ENCODE results near the gene CALML5. TPM values are rescaled to one million over a fixed set of nuclear protein-coding genes. Genes with fewer than 3 reads are reported as not detected.

The CALML5 gene
- total RNA-seq, 1 donor from 2014 or later = not detected

- Mint-ChIP-seq H3K4me3 (no peak overlapping the region), H3K4me1 (ENCODE audit: unreplicated experiment) (peaks cover 37% of the 10 kb centered on the region), H3K36me3 (no peaks in the 10 kb centered on the region), H3K27me3 (no peaks in the 10 kb centered on the region), H3K9me3 (no peaks in the 10 kb centered on the region), H3K27ac (no peak overlapping the region)
- no peak for DNase-seq (ENCODE audit: extremely low spot score, unreplicated experiment)
- no peak for TF ChIP-seq CTCF (conservative IDR thresholded peaks at IDR 0.05)
These were observed 428 bp downstream of the CALML5 start for GRCh38 chr10:5498791-5499492.

- H3K9me3 Mint-ChIP-seq = no peaks in the 10 kb centered on the region
- H3K36me3 Mint-ChIP-seq = no peaks in the 10 kb centered on the region
- H3K4me1 Mint-ChIP-seq (ENCODE audit: unreplicated experiment) = peaks cover 36% of the 10 kb centered on the region
- no peak for DNase-seq (ENCODE audit: extremely low spot score, unreplicated experiment)
- TF ChIP-seq CTCF (conservative IDR thresholded peaks at IDR 0.05) = no peak
- H3K4me3 Mint-ChIP-seq = no peak overlapping the region
- H3K27ac Mint-ChIP-seq = no peak overlapping the region
- no peaks in the 10 kb centered on the region for H3K27me3 Mint-ChIP-seq
These were observed 1.2 kb downstream of the CALML5 start for GRCh38 chr10:5497948-5498730.

GRCh38 chr10:5497289-5497688 lies 2.1 kb downstream of the CALML5 start:
- Mint-ChIP-seq H3K4me1 (ENCODE audit: unreplicated experiment) (peaks cover 29% of the 10 kb centered on the region), H3K9me3 (no peaks in the 10 kb centered on the region), H3K27me3 (no peaks in the 10 kb centered on the region), H3K4me3 (no peak overlapping the region), H3K36me3 (no peaks in the 10 kb centered on the region), H3K27ac (no peak overlapping the region)
- no peak for TF ChIP-seq CTCF (conservative IDR thresholded peaks at IDR 0.05)
- no peak for DNase-seq (ENCODE audit: extremely low spot score, unreplicated experiment)

GRCh38 chr10:5496261-5497250 lies 2.8 kb downstream of the CALML5 start:
- no peak for DNase-seq (ENCODE audit: extremely low spot score, unreplicated experiment)
- Mint-ChIP-seq H3K4me1 (ENCODE audit: unreplicated experiment) (peaks cover 22% of the 10 kb centered on the region), H3K36me3 (no peaks in the 10 kb centered on the region), H3K4me3 (no peak overlapping the region), H3K27me3 (no peaks in the 10 kb centered on the region), H3K27ac (no peak overlapping the region), H3K9me3 (no peaks in the 10 kb centered on the region)
- TF ChIP-seq CTCF (conservative IDR thresholded peaks at IDR 0.05) = no peak

GRCh38 chr10:5494611-5495010 lies 4.8 kb downstream of the CALML5 start:
- H3K27ac Mint-ChIP-seq = no peak overlapping the region
- no peak for DNase-seq (ENCODE audit: extremely low spot score, unreplicated experiment)
- H3K36me3 Mint-ChIP-seq = no peaks in the 10 kb centered on the region
- H3K4me3 Mint-ChIP-seq = no peak overlapping the region
- H3K4me1 Mint-ChIP-seq (ENCODE audit: unreplicated experiment) = peaks cover 15% of the 10 kb centered on the region
- no peak for TF ChIP-seq CTCF (conservative IDR thresholded peaks at IDR 0.05)
- no peaks in the 10 kb centered on the region for H3K27me3 Mint-ChIP-seq
- no peaks in the 10 kb centered on the region for H3K9me3 Mint-ChIP-seq

Measured in type B pancreatic cell (in vitro differentiated cells).